ENCODE results near the gene PDGFD. TPM values are rescaled to one million over a fixed set of nuclear protein-coding genes. Genes with fewer than 3 reads are reported as not detected.

The PDGFD gene
- total and polyA plus RNA-seq, 2 donors (not counting 3 experiments of a cell fraction or from before 2014, with no cell fraction given), result 6.3 to 13.1 TPM

DNA sequence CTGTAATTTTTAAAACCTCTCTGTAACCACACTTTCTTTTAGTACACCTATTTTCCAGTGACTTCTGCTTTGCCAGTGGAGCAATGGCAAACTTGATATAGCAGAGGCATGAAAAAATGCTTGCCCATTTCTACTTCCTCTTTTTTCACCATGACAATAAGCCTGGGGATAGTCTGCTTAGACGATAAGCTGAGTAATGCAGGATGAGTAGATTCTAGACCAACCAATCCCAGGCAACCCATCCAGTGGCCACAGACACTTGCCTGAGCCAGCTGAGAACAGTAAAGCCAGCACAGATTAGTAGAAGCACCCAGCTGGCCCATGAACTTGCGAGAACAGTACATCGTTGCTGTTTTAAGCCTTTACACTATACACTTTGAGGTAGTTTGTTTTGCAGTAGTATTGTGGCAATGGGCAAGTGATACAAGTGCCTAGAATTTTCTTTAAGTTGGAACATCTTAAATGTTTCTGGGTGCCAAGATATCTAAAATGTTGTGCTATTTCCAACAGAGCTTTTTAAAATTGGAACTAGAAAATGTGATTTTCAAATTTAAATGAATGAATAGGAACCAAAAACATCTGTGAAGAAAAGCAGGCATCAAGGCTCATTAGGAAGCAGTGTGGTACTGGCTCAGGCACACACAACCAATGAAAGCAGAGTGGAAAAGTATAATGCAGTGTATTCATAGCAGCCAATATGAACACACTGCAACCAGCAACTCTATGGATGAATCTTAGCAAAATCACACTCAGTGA is 89.8 kb downstream of the PDGFD start:
- H3K36me3 ChIP-seq (ENCODE audit: control insufficient read depth in 2 of 2, extremely low read depth in 1 of 2, insufficient read depth in 2 of 2, low read length in 2 of 2), result no peaks in the 10 kb centered on the region
- ChIA-PET CTCF (interaction anchor here (1.2 kb wide), 1 partner anchor 30 kb away, joined by 3 read pairs; no protein-coding TSS in a partner anchor), POLR2A (no interaction called here)
- TF ChIP-seq, protein P1, sequence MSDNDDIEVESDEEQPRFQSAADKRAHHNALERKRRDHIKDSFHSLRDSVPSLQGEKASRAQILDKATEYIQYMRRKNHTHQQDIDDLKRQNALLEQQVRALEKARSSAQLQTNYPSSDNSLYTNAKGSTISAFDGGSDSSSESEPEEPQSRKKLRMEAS (IDR thresholded peaks at IDR 0.05; ENCODE audit: insufficient read depth, insufficient read length), result no peak
- TF ChIP-seq POLR2A (IDR thresholded peaks at IDR 0.05; ENCODE audit: low read depth, low read length) (no peak), POLR2AphosphoS5 (IDR thresholded peaks at IDR 0.05; ENCODE audit: insufficient read depth, low read depth, low read length) (no peak), GATA2 (IDR thresholded peaks at IDR 0.05; ENCODE audit: insufficient read depth, insufficient read length, low read depth, low read length) (no peak), FOS (IDR thresholded peaks at IDR 0.05; ENCODE audit: borderline replicate concordance, insufficient read depth, low read length) (no peak), JUN (IDR thresholded peaks at IDR 0.05; ENCODE audit: borderline replicate concordance, insufficient read depth, insufficient read length, low read depth) (no peak), EZH2 (IDR thresholded peaks at IDR 0.05; ENCODE audit: borderline replicate concordance, low read depth, low read length, severe bottlenecking) (no peak)
- TF ChIP-seq, protein P2, sequence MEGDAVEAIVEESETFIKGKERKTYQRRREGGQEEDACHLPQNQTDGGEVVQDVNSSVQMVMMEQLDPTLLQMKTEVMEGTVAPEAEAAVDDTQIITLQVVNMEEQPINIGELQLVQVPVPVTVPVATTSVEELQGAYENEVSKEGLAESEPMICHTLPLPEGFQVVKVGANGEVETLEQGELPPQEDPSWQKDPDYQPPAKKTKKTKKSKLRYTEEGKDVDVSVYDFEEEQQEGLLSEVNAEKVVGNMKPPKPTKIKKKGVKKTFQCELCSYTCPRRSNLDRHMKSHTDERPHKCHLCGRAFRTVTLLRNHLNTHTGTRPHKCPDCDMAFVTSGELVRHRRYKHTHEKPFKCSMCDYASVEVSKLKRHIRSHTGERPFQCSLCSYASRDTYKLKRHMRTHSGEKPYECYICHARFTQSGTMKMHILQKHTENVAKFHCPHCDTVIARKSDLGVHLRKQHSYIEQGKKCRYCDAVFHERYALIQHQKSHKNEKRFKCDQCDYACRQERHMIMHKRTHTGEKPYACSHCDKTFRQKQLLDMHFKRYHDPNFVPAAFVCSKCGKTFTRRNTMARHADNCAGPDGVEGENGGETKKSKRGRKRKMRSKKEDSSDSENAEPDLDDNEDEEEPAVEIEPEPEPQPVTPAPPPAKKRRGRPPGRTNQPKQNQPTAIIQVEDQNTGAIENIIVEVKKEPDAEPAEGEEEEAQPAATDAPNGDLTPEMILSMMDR (IDR thresholded peaks at IDR 0.05; ENCODE audit: extremely low read depth in 1 of 2, insufficient read depth in 1 of 2, low read depth in 1 of 2, low read length in 2 of 2), result no peak
- no peaks in the 10 kb centered on the region for H3K27me3 ChIP-seq (ENCODE audit: control insufficient read depth in 2 of 2, insufficient read depth in 2 of 2, low read length in 2 of 2)
- no peaks in the 10 kb centered on the region for H3K9me3 ChIP-seq (replicated peaks; ENCODE audit: control insufficient read depth, insufficient read depth, low read length)
- dilution Hi-C loops (cut with MboI; ENCODE audit: extremely low pct_ligation_motif_present, low sequenced_read_pairs) (no loop called here), intact Hi-C loops (cut with micrococcal nuclease) (no loop called here)
- no peak overlapping the region for H2AFZ ChIP-seq (ENCODE audit: low read depth, low read length)
- FAIRE-seq, result no peak
- no peak overlapping the region for H3K4me3 ChIP-seq (replicated peaks in 1 of 3; ENCODE audit: insufficient read depth in 1 of 3, low read depth in 1 of 3, low read length in 3 of 3)
- DNase-seq (ENCODE audit: low read depth, low spot score), result no peak
- H3K79me2 ChIP-seq (ENCODE audit: control insufficient read depth, insufficient read depth, low read length), result no peaks in the 10 kb centered on the region
- no peaks in the 10 kb centered on the region for H3K9me1 ChIP-seq (replicated peaks; ENCODE audit: control insufficient read depth, extremely low read depth, insufficient read depth, low read length)
- H3K27ac ChIP-seq (ENCODE audit: insufficient read depth, low read depth, low read length), result no peak overlapping the region
- no TSS peak for BruUV-seq (replicated peaks)
- H3K4me1 ChIP-seq (ENCODE audit: control insufficient read depth, extremely low read depth, insufficient read depth, low read length), result no peaks in the 10 kb centered on the region
- H3K9ac ChIP-seq (replicated peaks; ENCODE audit: extremely low read depth, insufficient read depth, low read length), result no peak overlapping the region
- no peak overlapping the region for H3K4me2 ChIP-seq (ENCODE audit: insufficient read depth, low read length)
- no peaks in the 10 kb centered on the region for H4K20me1 ChIP-seq (replicated peaks; ENCODE audit: control insufficient read depth, extremely low read depth, insufficient read depth, low read length)

Measured in endothelial cell of umbilical vein (primary cell).